ENCODE data around the gene KRTCAP2. TPM values are rescaled to one million over a fixed set of nuclear protein-coding genes. Genes with fewer than 3 reads are reported as not detected.

Gene KRTCAP2
- total RNA-seq, 1 donor from 2014 or later: 173 TPM

DNA sequence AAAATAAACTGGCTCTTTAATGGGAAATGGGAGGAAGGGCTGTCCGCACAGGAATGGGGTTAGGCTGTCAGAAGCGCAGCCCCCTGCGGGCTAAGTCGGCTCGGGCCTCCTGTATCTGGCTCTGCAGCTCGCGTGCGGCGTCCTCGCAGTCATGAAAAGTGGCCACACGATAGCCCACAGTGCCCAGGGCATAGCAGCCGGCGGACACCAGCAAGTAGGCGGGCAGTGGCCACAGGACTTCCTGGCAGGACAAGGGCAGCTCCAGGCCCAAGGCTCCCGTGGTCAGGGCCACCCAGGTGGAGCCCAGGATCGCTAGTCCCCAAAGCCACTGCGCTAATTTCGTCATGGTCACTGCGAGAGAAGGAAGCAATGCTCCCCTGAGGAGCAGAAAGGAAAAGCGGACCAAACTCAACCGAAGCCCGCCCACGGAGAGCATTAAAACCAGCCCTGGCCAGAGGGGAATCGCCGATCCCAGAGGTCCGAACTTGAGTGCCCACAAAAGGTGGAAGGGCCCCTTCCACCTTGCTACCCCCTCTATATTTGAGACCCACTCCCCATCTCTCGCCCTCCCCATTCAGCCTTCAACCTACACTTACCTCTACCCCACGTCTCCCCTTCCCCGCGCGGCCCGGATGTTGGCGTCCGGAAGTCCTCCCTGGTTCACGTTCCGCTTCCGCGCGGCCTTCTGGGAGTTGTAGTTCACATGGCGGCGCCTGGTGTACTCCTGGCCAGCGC lies 33.0 kb downstream of the KRTCAP2 start, which contains the start of gene DPM3:
Gene DPM3 (minus strand): TSS at position 637 of the 735 bp plus-strand sequence. CDS start 291 bp downstream, at position 346.
- peaks cover 11% of the 10 kb centered on the region for H3K27me3 Mint-ChIP-seq (ENCODE audit: unreplicated experiment)
- TF ChIP-seq CTCF (IDR thresholded peaks at IDR 0.05; ENCODE audit: unreplicated experiment): no peak
- peaks cover 24% of the 10 kb centered on the region for H3K36me3 Mint-ChIP-seq (ENCODE audit: low read depth, unreplicated experiment)
- peak; percentile 87 for DNase-seq (ENCODE audit: low spot score)
- H3K4me1 Mint-ChIP-seq (ENCODE audit: unreplicated experiment): peaks cover 38% of the 10 kb centered on the region
- H3K4me3 Mint-ChIP-seq (ENCODE audit: unreplicated experiment): peak within 1 kb of the TSS; percentile 97
- H3K9me3 Mint-ChIP-seq (ENCODE audit: unreplicated experiment): no peaks in the 10 kb centered on the region
- peak within 1 kb of the TSS; percentile 98 for H3K27ac Mint-ChIP-seq (ENCODE audit: unreplicated experiment)

GRCh38 chr1:155137154-155137949 lies 35.8 kb downstream of the KRTCAP2 start:
- Mint-ChIP-seq H3K4me1 (ENCODE audit: unreplicated experiment) (peaks cover 55% of the 10 kb centered on the region), H3K36me3 (ENCODE audit: low read depth, unreplicated experiment) (peaks cover 38% of the 10 kb centered on the region), H3K27ac (ENCODE audit: unreplicated experiment) (peak overlapping the region; percentile 76), H3K4me3 (ENCODE audit: unreplicated experiment) (peak overlapping the region; percentile 88), H3K9me3 (ENCODE audit: unreplicated experiment) (no peaks in the 10 kb centered on the region), H3K27me3 (ENCODE audit: unreplicated experiment) (peaks cover 10% of the 10 kb centered on the region)
- no peak for TF ChIP-seq CTCF (IDR thresholded peaks at IDR 0.05; ENCODE audit: unreplicated experiment)
- no peak for DNase-seq (ENCODE audit: low spot score)

DNA sequence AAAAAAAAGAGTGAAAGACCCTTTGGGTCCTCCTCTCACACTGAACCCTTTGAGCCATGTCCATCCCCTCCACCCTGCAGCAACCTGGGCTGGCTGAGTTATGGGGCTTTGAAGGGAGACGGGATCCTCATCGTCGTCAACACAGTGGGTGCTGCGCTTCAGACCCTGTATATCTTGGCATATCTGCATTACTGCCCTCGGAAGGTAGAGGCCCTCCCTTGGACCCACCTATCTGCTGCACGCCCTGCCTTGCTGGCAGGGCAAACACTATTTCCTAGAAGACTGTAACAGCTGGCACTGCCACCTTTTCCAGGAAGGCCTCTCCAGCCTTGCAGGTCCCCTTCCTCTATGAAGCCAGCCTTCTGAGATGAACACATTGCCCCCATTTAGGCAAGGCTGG lies 36.4 kb downstream of the KRTCAP2 start:
- H3K27ac Mint-ChIP-seq (ENCODE audit: unreplicated experiment): peak overlapping the region; percentile 64
- H3K9me3 Mint-ChIP-seq (ENCODE audit: unreplicated experiment): no peaks in the 10 kb centered on the region
- peaks cover 58% of the 10 kb centered on the region for H3K4me1 Mint-ChIP-seq (ENCODE audit: unreplicated experiment)
- H3K36me3 Mint-ChIP-seq (ENCODE audit: low read depth, unreplicated experiment): peaks cover 41% of the 10 kb centered on the region
- H3K4me3 Mint-ChIP-seq (ENCODE audit: unreplicated experiment): peak overlapping the region; percentile 88
- DNase-seq (ENCODE audit: low spot score): no peak
- no peak for TF ChIP-seq CTCF (IDR thresholded peaks at IDR 0.05; ENCODE audit: unreplicated experiment)
- H3K27me3 Mint-ChIP-seq (ENCODE audit: unreplicated experiment): peaks cover 11% of the 10 kb centered on the region

DNA sequence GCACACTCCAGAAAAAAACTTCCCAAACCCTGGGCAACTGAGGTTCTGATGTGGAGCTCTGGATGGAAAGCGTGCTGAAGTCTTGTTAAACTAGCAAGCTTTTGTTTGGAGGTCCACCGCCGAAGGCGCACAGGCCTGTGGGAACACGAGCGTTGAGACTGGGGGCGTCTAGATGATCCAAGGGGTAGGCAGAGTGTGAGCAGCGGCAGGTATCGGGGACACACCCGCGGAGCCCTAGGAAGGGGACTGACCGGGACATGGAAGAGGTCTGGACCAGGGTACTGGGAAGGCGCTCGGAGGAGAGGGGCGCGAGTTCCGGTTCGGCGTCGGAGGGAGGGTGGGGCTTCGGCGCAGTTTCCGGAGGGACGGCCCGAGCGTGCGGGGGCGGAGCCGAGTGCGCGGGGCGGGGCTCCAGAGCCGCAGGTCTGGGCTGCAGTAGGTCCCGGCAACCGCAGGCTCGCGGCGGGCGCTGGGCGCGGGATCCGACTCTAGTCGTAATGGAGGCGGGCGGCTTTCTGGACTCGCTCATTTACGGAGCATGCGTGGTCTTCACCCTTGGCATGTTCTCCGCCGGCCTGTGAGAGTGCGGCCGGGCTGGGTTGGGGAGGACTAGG lies 37.6 kb downstream of the KRTCAP2 start, which contains the start of gene SLC50A1:
Gene SLC50A1 (plus strand): TSS at position 438 of the 614 bp plus-strand sequence. CDS start 60 bp downstream, at position 498.
- H3K9me3 Mint-ChIP-seq (ENCODE audit: unreplicated experiment): no peaks in the 10 kb centered on the region
- peaks cover 53% of the 10 kb centered on the region for H3K36me3 Mint-ChIP-seq (ENCODE audit: low read depth, unreplicated experiment)
- peaks cover 16% of the 10 kb centered on the region for H3K27me3 Mint-ChIP-seq (ENCODE audit: unreplicated experiment)
- H3K4me3 Mint-ChIP-seq (ENCODE audit: unreplicated experiment): peak within 1 kb of the TSS; percentile 88
- peak; percentile 97 for DNase-seq (ENCODE audit: low spot score)
- peak within 1 kb of the TSS; percentile 98 for H3K27ac Mint-ChIP-seq (ENCODE audit: unreplicated experiment)
- peaks cover 68% of the 10 kb centered on the region for H3K4me1 Mint-ChIP-seq (ENCODE audit: unreplicated experiment)
- no peak for TF ChIP-seq CTCF (IDR thresholded peaks at IDR 0.05; ENCODE audit: unreplicated experiment)
